ENCODE results near the gene GJB3.
"Not testable (repeated sequence)": the region's sequence is repeated elsewhere in the genome, so short reads cannot be mapped to it uniquely, and the experiment has no call there.

Gene GJB3

GRCh38 chr1:34781071-34781843 lies at the start of gene GJB3:
Gene GJB3 (plus strand): TSS chr1:34781214. CDS start chr1:34784763, 3,549 bp downstream.
- no peak for DNase-seq (ENCODE audit: low read depth)

GRCh38 chr1:34732831-34733230 lies 48.2 kb upstream of the GJB3 start:
- DNase-seq (ENCODE audit: low read depth): not testable (repeated sequence)

GRCh38 chr1:34736692-34737091 lies 44.3 kb upstream of the GJB3 start:
- DNase-seq (ENCODE audit: low read depth): no peak

- DNase-seq (ENCODE audit: low read depth): not testable (repeated sequence)
Observed at GRCh38 chr1:34737236-34737635, 43.8 kb upstream of the GJB3 start.

- no peak for DNase-seq (ENCODE audit: low read depth)
Observed at GRCh38 chr1:34739613-34740012, 41.4 kb upstream of the GJB3 start.

GRCh38 chr1:34740161-34740868 lies 40.7 kb upstream of the GJB3 start:
- DNase-seq (ENCODE audit: low read depth): no peak

GRCh38 chr1:34742667-34743270 lies 38.2 kb upstream of the GJB3 start:
- DNase-seq (ENCODE audit: low read depth): peak; percentile 18

- no peak for DNase-seq (ENCODE audit: low read depth)
Observed at GRCh38 chr1:34743775-34744174, 37.2 kb upstream of the GJB3 start.

- no peak for DNase-seq (ENCODE audit: low read depth)
Observed at GRCh38 chr1:34744851-34745250, 36.2 kb upstream of the GJB3 start.

- no peak for DNase-seq (ENCODE audit: low read depth)
Observed at GRCh38 chr1:34745666-34746065, 35.3 kb upstream of the GJB3 start.

GRCh38 chr1:34746101-34746500 lies 34.9 kb upstream of the GJB3 start:
- DNase-seq (ENCODE audit: low read depth): no peak

GRCh38 chr1:34746785-34747637 lies 34.0 kb upstream of the GJB3 start:
- DNase-seq (ENCODE audit: low read depth): no peak

GRCh38 chr1:34747638-34747941 lies 33.4 kb upstream of the GJB3 start:
- DNase-seq (ENCODE audit: low read depth): no peak

- DNase-seq (ENCODE audit: low read depth): no peak
Observed at GRCh38 chr1:34749992-34750391, 31.0 kb upstream of the GJB3 start.

GRCh38 chr1:34750610-34751009 lies 30.4 kb upstream of the GJB3 start:
- no peak for DNase-seq (ENCODE audit: low read depth)

GRCh38 chr1:34753163-34753562 lies 27.9 kb upstream of the GJB3 start:
- no peak for DNase-seq (ENCODE audit: low read depth)

GRCh38 chr1:34754964-34755637 lies 25.9 kb upstream of the GJB3 start, which contains the start of gene GJB5:
Gene GJB5 (plus strand): TSS chr1:34755047. CDS start chr1:34757331, 2,284 bp downstream.
- no peak for DNase-seq (ENCODE audit: low read depth)

- DNase-seq (ENCODE audit: low read depth): no peak
Observed at GRCh38 chr1:34755961-34756360, 25.1 kb upstream of the GJB3 start.

- DNase-seq (ENCODE audit: low read depth): no peak
Observed at GRCh38 chr1:34757386-34757785, 23.6 kb upstream of the GJB3 start.

GRCh38 chr1:34758751-34759150 lies 22.3 kb upstream of the GJB3 start:
- no peak for DNase-seq (ENCODE audit: low read depth)

- DNase-seq (ENCODE audit: low read depth): no peak
Observed at GRCh38 chr1:34759503-34760357, 21.3 kb upstream of the GJB3 start, which contains the start of gene GJB4. Gene GJB4 (plus strand): TSS chr1:34759740. CDS start chr1:34761255, 1,515 bp downstream.
